ENCODE data around the gene MOB4. TPM values are rescaled to one million over a fixed set of nuclear protein-coding genes. Genes with fewer than 3 reads are reported as not detected.
"Not testable (repeated sequence)": the region's sequence is repeated elsewhere in the genome, so short reads cannot be mapped to it uniquely, and the experiment has no call there.

The MOB4 gene
- total RNA-seq, 4 donors from 2014 or later, result 32.0 to 53.9 (median 36.8) TPM

DNA sequence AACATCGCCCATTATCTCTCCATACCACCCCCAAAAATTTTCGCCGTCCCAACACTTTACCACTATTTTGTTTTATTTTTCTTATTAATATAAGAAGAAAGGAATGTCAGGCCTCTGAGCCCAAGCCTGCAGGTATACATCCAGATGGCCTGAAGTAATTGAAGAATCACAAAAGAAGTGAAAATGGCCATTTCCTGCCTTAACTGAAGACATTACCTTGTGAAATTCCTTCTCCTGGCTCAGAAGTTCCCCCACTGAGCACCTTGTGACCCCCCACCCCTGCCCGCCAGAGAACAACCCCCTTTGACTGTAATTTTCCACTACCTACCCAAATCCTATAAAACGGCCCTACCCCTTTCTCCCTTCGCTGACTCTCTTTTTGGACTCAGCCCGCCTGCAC is 71.4 kb downstream of the MOB4 start:
- not testable (repeated sequence) for H3K4me3 ChIP-seq, H3K27ac ChIP-seq, ATAC-seq, H3K4me1 ChIP-seq, H3K36me3 ChIP-seq, H3K27me3 ChIP-seq, H3K9me3 ChIP-seq
- WGBS, 2 donors (ENCODE audit: low coverage in 1 of 2), result 83 to 96% methylated on average over 4 to 7 of the region's 7 CpGs

DNA sequence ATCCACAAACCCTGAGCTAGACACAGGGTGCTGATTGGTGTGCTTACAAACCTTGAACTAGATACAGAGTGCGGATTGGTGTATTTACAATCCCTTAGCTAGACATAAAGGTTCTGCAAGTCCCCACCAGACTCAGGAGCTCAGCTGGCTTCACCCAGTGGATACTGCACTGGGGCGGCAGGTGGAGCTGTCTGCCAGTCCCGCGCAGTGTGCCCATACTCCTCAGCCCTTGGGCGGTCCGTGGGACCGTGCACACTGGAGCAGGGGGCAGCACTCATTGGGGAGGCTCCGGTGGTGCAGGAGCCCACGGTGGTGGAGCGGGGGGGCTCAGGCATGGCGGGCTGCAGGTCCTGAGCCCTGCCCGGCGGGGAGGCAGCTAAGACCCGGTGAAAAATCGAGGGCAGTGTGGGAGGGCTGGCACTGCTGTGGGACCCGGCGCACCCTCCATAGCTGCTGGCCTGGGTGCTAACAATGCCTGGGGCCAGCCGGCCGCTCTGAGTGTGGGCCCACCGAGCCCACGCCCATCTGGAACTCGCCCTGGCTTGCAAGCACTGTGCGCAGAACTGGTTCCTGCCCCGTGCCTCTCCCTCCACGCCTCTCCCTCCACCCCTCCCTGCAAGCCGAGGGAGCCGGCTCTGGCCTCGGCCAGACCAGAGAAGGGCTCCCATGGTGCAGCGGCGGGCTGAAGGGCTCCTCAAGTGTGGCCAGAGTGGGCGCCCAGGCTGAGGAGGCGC is 75.6 kb downstream of the MOB4 start:
- H3K27ac ChIP-seq, result no peak overlapping the region
- no peak overlapping the region for H3K4me3 ChIP-seq
- no peak for TF ChIP-seq POLR2A (IDR thresholded peaks at IDR 0.05)
- TF ChIP-seq POLR2AphosphoS5 (IDR thresholded peaks at IDR 0.05), result no peak
- no peak for TF ChIP-seq EP300 (IDR thresholded peaks at IDR 0.05)
- TF ChIP-seq, protein P1, sequence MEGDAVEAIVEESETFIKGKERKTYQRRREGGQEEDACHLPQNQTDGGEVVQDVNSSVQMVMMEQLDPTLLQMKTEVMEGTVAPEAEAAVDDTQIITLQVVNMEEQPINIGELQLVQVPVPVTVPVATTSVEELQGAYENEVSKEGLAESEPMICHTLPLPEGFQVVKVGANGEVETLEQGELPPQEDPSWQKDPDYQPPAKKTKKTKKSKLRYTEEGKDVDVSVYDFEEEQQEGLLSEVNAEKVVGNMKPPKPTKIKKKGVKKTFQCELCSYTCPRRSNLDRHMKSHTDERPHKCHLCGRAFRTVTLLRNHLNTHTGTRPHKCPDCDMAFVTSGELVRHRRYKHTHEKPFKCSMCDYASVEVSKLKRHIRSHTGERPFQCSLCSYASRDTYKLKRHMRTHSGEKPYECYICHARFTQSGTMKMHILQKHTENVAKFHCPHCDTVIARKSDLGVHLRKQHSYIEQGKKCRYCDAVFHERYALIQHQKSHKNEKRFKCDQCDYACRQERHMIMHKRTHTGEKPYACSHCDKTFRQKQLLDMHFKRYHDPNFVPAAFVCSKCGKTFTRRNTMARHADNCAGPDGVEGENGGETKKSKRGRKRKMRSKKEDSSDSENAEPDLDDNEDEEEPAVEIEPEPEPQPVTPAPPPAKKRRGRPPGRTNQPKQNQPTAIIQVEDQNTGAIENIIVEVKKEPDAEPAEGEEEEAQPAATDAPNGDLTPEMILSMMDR (IDR thresholded peaks at IDR 0.05), result no peak
- no peaks in the 10 kb centered on the region for H3K4me1 ChIP-seq
- ATAC-seq, result no peak
- no peaks in the 10 kb centered on the region for H3K36me3 ChIP-seq
- H3K9me3 ChIP-seq, result no peaks in the 10 kb centered on the region
- 96% methylated on average over 3 of the region's 32 CpGs; no CpG with 5 or more reads in 1 of the 2 donors for whole genome bisulfite sequencing, 2 donors (ENCODE audit: low coverage in 1 of 2)
- no peaks in the 10 kb centered on the region for H3K27me3 ChIP-seq

DNA sequence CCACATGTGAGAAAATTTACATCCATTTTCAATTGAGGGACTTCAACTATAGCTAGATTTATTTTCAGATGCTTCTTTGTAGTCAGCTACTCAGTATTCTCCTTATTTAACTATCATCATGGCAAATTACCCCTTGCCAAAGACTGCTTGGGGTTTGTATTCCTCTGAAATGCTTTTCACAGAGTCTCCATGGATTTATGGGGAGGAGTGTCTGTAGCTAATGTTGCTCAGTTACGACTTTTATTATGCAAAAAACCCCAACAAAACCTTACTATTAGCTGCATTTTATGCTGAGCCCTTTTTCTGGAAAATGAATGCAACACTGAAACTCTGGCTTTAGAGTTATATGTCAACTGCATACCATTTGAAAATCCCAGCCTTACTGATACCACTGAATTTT is 80.9 kb downstream of the MOB4 start:
- H3K36me3 ChIP-seq, result no peaks in the 10 kb centered on the region
- WGBS, 2 donors (ENCODE audit: low coverage in 1 of 2), result 27 to 44% methylated on average over 1 of the region's 1 CpG
- no peak overlapping the region for H3K27ac ChIP-seq
- H3K4me1 ChIP-seq, result no peaks in the 10 kb centered on the region
- no peak overlapping the region for H3K4me3 ChIP-seq
- no peak for ATAC-seq
- H3K27me3 ChIP-seq, result peaks cover 2% of the 10 kb centered on the region
- no peak for TF ChIP-seq EP300 (IDR thresholded peaks at IDR 0.05)
- TF ChIP-seq, protein P1 (IDR thresholded peaks at IDR 0.05), result no peak
- TF ChIP-seq POLR2AphosphoS5 (IDR thresholded peaks at IDR 0.05), result no peak
- TF ChIP-seq POLR2A (IDR thresholded peaks at IDR 0.05), result no peak
- H3K9me3 ChIP-seq, result no peaks in the 10 kb centered on the region

DNA sequence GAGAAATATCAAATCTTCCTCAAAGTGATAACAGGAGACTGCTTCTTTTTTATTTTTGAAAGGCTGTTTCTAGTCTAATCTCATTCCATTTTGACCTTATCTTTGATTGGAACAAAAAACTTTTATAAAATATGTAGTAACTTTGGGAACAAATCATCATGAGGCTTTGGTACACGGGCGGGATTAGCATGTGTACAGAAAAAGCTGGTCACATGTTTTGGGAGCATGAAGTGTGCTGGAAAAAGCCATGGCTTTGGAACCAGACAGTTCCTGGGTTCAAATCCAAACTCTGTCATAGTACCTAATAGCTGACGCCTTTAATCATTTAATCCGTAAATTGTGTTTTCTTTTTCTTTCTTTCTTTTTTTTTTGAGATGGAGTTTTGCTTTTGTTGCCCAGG is 81.3 kb downstream of the MOB4 start:
- peaks cover 2% of the 10 kb centered on the region for H3K27me3 ChIP-seq
- TF ChIP-seq POLR2AphosphoS5 (IDR thresholded peaks at IDR 0.05), result no peak
- no peak for TF ChIP-seq POLR2A (IDR thresholded peaks at IDR 0.05)
- no peak for TF ChIP-seq EP300 (IDR thresholded peaks at IDR 0.05)
- TF ChIP-seq, protein P1 (IDR thresholded peaks at IDR 0.05), result no peak
- 50% methylated on average over 4 of the region's 4 CpGs; no CpG with 5 or more reads in 1 of the 2 donors for WGBS, 2 donors (ENCODE audit: low coverage in 1 of 2)
- H3K27ac ChIP-seq, result no peak overlapping the region
- no peaks in the 10 kb centered on the region for H3K4me1 ChIP-seq
- H3K9me3 ChIP-seq, result no peaks in the 10 kb centered on the region
- H3K36me3 ChIP-seq, result no peaks in the 10 kb centered on the region
- no peak overlapping the region for H3K4me3 ChIP-seq
- no peak for ATAC-seq

DNA sequence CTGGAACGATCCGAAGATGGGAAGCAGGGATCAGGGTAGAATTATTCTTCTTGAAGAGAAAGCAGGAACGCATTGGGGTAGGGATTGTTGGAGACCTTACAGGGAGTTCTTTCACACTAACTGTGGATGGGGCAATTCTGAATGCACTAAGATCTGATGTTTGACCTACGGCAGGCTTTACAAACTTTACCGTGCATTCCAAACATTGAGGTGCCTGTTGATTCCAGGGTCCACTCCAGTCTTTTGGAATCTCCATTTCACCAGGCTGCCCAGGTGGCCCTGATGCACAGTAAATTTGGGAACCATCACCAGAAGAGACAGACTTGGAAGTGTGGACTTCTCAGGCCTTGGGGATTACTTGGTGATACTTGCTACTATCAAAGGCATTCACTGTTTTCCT is 82.6 kb downstream of the MOB4 start:
- WGBS, 2 donors (ENCODE audit: low coverage in 1 of 2), result 93 to 100% methylated on average over 3 to 5 of the region's 5 CpGs
- no peak overlapping the region for H3K27ac ChIP-seq
- no peaks in the 10 kb centered on the region for H3K4me1 ChIP-seq
- no peak for ATAC-seq
- TF ChIP-seq POLR2A (IDR thresholded peaks at IDR 0.05) (no peak), EP300 (IDR thresholded peaks at IDR 0.05) (no peak), POLR2AphosphoS5 (IDR thresholded peaks at IDR 0.05) (no peak)
- TF ChIP-seq, protein P1 (IDR thresholded peaks at IDR 0.05), result no peak
- no peaks in the 10 kb centered on the region for H3K9me3 ChIP-seq
- peaks cover 2% of the 10 kb centered on the region for H3K27me3 ChIP-seq
- H3K4me3 ChIP-seq, result no peak overlapping the region
- H3K36me3 ChIP-seq, result no peaks in the 10 kb centered on the region
